NCI-H1436 (cell line): ENCODE measurements around the gene GAB3.
"Not testable (repeated sequence)": the region's sequence is repeated elsewhere in the genome, so short reads cannot be mapped to it uniquely, and the experiment has no call there.

Experiments used
- DNase-seq: peaks from one replicate; lab custom pipeline; 2025; lab: John Stamatoyannopoulos, UW

Gene GAB3

GRCh38 chrX:154720067-154720466 lies 30.8 kb downstream of the GAB3 start:
- no peak for DNase-seq

DNA sequence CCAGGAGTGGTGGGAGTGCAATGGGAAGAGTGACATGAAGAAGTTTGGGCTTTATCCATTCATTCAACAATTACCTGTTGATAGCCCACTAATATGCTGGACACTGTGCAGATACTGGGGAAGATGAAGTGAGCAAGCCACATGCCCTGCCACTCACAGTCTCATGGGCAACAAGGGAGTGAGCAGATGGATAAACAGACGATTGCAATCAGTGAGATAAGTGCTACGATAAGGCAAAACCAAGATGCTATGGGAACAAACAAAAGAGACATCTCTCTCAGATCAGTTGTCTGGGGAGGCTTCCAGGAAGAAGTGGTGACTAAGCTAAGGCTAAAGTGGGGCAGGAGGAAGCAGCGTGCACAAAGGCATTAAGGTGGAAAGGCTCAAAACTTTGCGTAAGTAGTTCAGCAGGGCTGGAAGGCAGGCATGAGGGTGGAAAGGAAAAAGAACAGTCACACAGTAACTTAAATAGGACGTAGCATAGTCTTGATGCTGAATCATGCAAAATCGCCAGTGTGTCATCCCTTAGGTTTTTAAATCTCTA lies 31.7 kb downstream of the GAB3 start:
- no peak for DNase-seq

DNA sequence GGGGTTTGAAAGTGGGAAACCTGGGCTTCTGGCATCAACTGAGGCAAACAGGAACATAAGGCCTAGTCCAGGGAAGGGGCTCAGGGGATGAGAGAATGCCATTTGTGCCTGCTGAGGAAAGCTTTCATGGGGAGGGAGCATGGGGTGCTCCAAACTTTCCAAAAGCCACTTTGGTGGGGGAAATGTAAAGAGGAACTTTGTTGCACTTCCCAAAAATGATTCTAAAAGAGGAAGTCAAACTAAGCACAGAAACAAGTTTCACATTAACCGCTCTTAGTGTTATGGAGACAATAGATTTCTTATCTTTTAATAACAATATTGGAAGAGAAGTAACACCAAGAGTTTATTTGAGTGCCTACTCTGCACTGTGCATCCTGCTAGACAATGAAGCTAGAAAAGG lies 32.3 kb downstream of the GAB3 start:
- no peak for DNase-seq

- DNase-seq = no peak
Measured at GRCh38 chrX:154717824-154718223, 33.1 kb downstream of the GAB3 start.

- no peak for DNase-seq
Measured at GRCh38 chrX:154715825-154716224, 35.1 kb downstream of the GAB3 start.

DNA sequence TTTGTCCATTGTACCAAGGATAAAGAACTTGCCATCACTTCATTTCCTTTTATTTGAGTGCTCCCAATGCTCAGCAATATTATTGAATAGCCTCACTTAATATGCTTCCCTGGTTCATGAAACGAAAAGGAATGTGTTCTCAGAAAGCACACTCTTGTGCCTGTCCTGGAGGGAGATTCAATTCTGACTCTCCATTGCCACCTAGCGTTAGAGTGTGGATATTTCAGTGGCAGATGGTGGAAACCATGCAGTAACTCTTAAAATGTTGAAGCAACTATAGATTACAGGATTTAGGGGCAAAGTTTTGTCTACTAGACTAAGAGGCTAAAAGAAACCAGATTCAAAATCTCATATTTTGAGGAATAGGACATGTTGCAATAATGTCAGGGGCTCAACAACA lies 36.0 kb downstream of the GAB3 start:
- DNase-seq = peak; percentile 32

DNA sequence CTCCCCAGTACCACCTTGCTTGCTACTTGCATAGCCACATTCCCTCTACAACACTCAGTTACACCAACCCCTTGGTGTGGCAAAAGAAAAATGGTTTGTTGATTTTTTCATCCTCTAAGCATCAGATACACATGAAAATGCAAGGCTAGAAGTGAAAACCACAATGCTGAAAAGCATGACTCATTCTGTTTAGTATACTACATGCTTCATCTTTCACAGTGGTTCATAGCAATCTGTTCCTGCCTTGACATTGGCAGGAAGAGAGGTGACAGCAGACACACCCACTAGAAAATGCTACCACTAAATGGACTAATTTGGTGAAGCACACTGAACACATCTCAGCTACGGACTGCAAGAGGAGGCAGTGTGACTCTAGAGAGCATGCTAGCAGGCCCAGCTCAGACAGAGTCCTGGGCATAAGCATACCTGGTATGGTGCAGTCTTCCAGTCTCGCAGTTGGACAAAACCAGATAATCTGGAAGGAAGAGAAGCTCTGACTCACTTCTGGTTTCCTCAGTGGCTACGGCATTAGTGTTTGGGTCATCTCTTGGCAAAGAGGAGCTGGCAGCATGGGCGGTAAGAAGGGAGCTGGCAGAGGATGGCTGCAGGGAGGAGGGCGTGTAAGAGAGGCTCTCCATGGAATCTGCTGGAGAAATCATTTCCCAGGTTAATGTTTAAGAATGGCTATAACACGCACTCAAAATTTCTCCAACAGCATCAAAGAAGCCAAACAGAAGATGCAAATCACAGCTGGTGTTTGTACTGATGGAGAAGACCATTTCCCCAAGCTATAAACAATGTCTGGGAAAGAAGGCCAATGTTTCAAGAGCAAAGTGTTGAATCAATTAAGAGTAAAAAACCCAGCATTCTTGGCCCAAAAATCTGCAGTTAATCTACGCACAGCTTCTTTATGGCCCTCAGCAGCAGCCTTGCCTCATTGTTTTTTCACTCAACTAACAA lies 37.8 kb downstream of the GAB3 start:
- no peak for DNase-seq

DNA sequence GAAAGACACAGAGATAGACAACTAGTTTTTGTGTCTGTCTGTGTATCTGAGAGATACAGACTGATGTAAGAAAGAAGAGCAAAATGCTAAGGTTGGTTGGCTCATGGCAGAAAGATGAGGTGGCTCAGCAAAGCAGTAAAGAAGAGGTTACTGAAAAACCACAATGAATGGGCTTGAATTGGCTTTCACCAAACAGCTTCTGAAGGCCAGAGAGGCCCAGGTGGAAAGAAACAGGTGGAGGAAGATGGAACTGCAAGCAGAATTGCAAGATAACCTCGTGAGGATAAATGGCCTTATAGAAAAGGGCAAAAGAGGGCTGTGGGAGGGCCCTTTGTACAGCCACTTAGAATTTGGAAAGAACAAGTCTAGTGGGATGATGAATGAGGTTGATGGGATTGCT lies 39.6 kb downstream of the GAB3 start:
- DNase-seq = no peak

GRCh38 chrX:154710309-154710708 lies 40.6 kb downstream of the GAB3 start:
- DNase-seq = no peak

DNA sequence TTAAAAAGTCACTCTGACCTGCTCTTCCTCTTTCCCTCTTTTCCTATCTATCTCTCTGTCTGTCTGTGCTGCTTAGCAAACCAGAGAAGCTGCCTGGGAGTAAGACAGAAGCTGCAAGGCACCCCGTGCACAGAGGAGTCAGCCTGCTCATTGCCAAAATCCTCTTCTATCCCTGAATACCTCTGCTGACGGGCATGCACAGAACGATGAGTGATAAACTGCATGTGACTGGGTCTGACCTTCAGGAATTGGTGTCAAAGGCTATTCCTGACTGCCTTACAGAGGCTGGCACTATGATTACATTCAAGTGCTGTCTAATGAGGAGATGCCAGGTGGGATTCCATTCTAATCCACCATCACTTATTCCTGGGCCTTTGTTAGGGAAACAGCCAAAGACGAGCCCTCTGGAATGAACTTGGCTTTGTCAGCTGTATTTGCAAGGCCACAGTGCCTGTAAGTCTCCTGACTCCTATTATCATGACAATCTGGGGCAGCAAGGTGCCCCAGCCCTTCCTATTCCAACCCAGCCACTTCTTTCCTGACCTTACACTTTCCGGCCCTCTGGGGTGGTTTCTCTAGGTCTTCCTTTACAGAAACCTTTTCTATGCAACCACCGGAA lies 52.1 kb downstream of the GAB3 start:
- DNase-seq = no peak

DNA sequence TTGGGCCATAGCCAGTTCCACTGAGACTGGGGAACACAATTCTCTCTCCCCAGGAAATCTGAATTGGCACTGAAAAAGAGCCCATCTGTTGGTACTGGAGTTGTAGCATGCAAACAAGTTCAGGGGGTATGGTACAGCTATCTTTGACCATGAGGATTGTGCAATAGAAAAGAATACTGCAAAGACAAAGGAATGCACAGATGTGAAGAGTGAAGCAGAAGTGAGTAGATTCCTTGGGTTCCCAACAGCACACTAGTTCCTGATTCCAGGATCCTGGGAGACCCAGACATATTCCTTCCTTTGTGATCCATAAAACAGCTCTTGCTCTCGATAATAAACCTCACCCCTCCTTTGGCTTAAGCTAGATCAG lies 54.2 kb downstream of the GAB3 start:
- DNase-seq = no peak

DNA sequence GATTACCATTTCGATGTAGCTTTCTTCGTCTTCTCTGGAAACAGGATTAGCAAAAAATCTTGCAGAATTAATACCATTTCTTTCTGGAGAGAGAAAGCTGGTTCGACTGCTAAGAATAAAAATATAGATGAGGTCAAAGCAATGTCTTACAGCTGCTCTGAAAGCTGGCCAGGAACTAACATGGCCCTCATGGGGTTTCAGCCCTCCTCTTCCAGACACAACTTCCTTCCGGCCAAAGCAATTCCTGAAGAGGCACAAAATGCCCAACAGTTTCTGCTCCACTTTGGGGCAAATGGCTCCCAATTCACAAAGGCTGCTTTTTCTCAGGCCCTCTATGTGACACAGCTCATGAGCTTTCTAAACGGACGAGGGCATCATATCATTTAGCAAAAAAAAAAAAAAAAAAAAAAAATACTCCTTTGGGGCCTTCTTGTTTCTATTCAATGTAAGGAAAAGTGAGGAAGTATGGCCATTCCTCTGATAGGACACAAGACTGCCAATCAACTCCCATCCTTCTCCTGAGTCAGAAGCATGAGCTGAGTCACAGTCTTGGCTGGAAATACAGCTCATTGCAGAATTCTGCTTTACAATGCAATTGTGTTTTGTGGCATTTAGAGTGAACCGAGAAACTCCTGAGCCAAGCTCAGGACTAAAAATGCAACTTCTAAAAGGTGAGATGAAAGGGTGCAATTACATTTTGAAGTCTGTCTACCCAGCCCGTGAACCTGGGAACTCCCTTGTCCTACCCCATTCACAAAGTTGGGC lies 54.8 kb downstream of the GAB3 start:
- DNase-seq = no peak

DNA sequence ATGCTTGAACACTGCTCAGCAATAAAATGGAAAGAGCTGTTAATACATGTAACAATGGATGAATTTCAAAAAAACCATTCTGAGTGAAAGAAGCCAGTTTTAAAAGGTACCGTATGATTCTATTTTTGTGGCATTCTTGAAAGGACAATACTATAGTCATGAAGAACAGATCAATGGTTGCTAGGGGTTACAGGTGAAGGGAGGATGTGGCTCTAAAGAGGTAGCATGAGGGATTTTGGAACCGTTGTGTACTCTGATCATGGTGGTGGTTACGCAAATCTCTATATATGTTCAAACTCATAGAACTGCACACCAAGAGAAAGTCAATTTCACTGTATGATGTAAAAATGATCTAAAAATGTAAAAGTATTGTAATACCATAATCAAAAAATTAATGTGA lies 57.5 kb downstream of the GAB3 start:
- no peak for DNase-seq

DNA sequence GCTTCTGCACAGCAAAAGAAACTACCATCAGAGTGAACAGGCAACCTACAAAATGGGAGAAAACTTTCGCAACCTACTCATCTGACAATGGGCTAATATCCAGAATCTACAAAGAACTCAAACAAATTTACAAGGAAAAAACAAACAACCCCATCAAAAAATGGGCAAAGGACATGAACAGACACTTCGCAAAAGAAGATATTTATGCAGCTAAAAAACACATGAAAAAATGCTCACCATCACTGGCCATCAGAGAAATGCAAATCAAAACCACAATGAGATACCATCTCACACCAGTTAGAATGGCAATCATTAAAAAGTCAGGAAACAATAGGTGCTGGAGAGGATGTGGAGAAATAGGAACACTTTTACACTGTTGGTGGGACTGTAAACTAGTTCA lies 60.4 kb downstream of the GAB3 start:
- DNase-seq = not testable (repeated sequence)

- DNase-seq = not testable (repeated sequence)
Measured at GRCh38 chrX:154672084-154672483, 78.8 kb downstream of the GAB3 start.

- not testable (repeated sequence) for DNase-seq
Measured at GRCh38 chrX:154670848-154671247, 80.0 kb downstream of the GAB3 start.

DNA sequence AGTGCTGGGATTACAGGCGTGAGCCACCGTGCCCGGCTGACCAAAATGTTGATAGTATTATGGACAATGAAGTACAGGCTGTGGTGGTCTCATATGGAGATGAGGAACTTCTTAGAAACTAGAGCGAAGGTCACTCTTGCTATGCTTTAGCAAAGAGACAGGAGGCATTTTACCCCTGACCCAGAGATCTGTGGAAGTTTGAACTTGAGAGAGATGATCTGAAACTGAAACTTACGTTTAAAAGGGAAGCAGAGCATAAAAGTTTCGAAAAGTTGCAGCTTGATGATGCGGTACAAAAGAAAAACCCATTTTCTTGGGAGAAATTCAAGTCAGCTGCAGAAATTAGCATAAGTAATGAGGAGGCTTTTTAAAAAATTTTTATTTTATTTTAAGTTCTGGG lies 89.0 kb downstream of the GAB3 start:
- DNase-seq = no peak

GRCh38 chrX:154661170-154661569 lies 89.7 kb downstream of the GAB3 start:
- no peak for DNase-seq

DNA sequence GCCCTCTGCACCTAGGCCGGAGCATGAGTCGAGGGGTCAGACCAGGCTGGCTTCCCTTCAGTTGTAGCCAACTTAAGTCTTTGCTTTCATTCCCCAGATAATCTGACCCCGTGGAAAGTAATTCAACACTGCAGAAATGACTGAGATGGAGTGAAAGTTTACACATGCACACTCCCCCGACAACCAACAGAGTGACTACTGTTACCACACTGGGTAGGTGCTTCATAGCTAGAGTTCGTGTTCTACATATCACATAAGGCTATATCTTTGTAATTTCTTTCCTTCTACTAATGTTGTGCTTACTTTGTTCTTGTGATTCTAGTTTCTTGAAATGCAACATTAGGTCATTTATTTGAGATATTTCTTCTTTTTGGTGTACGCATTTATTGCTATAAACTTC lies 90.3 kb downstream of the GAB3 start:
- DNase-seq = no peak

- DNase-seq = no peak
Measured at GRCh38 chrX:154658957-154659356, 91.9 kb downstream of the GAB3 start.

- no peak for DNase-seq
Measured at GRCh38 chrX:154658187-154658586, 92.7 kb downstream of the GAB3 start.

GRCh38 chrX:154657226-154657805 lies 93.6 kb downstream of the GAB3 start:
- DNase-seq = no peak
